Sigmoid colon (tissue), 4 donors: Measurements from ENCODE around the gene AADACL4.

Experiments
- CTCF ChIP-seq, 4 experiments: fragments of 450-650 bp in 3 of 4; fragments of 200-600 bp in 1 of 4; IDR thresholded peaks; one replicate each; pipeline ENCODE4 v1.5.1; 2016 to 2019; ENCODE audit warnings: antibody characterized with exemption in 4 of 4, mild to moderate bottlenecking in 3 of 4, moderate library complexity in 2 of 4
- POLR2A ChIP-seq, 2 donors: fragments of 450-650 bp; IDR thresholded peaks; one replicate each; pipeline ENCODE4 v1.6.1; 2016; ENCODE audit warnings: antibody characterized with exemption in 2 of 2, mild to moderate bottlenecking in 2 of 2, moderate library complexity in 2 of 2
- POLR2AphosphoS5 ChIP-seq, 4 donors: sonication (generic); formaldehyde crosslinking; IDR thresholded peaks; one replicate each; pipeline ENCODE4 v1.6.1; 2017; ENCODE audit warnings: antibody characterized with exemption in 4 of 4

GRCh38 chr1:12643079-12643478 is 806 bp upstream of the AADACL4 start:
- no peak for TF ChIP-seq POLR2A (IDR thresholded peaks at IDR 0.05)
- TF ChIP-seq CTCF (IDR thresholded peaks at IDR 0.05) = no peak
- no peak for TF ChIP-seq POLR2AphosphoS5 (IDR thresholded peaks at IDR 0.05)
